Measurements from ENCODE around the gene PCYT2. TPM values are rescaled to one million over a fixed set of nuclear protein-coding genes. Genes with fewer than 3 reads are reported as not detected.

Gene PCYT2
- total and polyA plus RNA-seq, 2 donors (not counting 1 experiment from before 2014, with no cell fraction given): 46.0 to 65.6 TPM

GRCh38 chr17:81901167-81902022, 9.8 kb downstream of the PCYT2 start:
- Histone ChIP-seq H3K79me2 (ENCODE audit: control insufficient read depth, insufficient read depth, low read length) (no peaks in the 10 kb centered on the region), H4K20me1 (ENCODE audit: control insufficient read depth, extremely low read depth, insufficient read depth, low read length) (no peaks in the 10 kb centered on the region), H3K9me3 (ENCODE audit: control insufficient read depth, insufficient read depth, low read depth, low read length) (no peaks in the 10 kb centered on the region), H2AFZ (ENCODE audit: low read length) (no peak overlapping the region), H3K4me1 (ENCODE audit: control insufficient read depth, extremely low read depth, insufficient read depth, low read length) (no peaks in the 10 kb centered on the region), H3K27me3 (ENCODE audit: control insufficient read depth, insufficient read depth, low read length) (no peaks in the 10 kb centered on the region), H3K27ac (ENCODE audit: insufficient read depth, low read length) (no peak overlapping the region), H3K9ac (ENCODE audit: insufficient read depth, low read length) (no peak overlapping the region), H3K4me2 (ENCODE audit: extremely low read depth, insufficient read depth, low read length) (peak overlapping the region; percentile 25), H3K36me3 (ENCODE audit: control insufficient read depth, insufficient read depth, low read length) (peaks cover 31% of the 10 kb centered on the region), H3K4me3 (replicated peaks in 1 of 4; ENCODE audit: control extremely low read depth in 1 of 4, insufficient read depth in 1 of 4, low read depth in 3 of 4, low read length in 4 of 4) (peak overlapping the region in 1 of 4 experiments; percentile 32)
- no peak for DNase-seq (ENCODE audit: low read depth in 2 of 2)
- TF ChIP-seq, protein P1, sequence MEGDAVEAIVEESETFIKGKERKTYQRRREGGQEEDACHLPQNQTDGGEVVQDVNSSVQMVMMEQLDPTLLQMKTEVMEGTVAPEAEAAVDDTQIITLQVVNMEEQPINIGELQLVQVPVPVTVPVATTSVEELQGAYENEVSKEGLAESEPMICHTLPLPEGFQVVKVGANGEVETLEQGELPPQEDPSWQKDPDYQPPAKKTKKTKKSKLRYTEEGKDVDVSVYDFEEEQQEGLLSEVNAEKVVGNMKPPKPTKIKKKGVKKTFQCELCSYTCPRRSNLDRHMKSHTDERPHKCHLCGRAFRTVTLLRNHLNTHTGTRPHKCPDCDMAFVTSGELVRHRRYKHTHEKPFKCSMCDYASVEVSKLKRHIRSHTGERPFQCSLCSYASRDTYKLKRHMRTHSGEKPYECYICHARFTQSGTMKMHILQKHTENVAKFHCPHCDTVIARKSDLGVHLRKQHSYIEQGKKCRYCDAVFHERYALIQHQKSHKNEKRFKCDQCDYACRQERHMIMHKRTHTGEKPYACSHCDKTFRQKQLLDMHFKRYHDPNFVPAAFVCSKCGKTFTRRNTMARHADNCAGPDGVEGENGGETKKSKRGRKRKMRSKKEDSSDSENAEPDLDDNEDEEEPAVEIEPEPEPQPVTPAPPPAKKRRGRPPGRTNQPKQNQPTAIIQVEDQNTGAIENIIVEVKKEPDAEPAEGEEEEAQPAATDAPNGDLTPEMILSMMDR (conservative IDR thresholded peaks at IDR 0.05 in 1 of 2, IDR thresholded peaks at IDR 0.05 in 1 of 2; ENCODE audit: low read depth in 1 of 2, low read length in 2 of 2): no peak
- TF ChIP-seq EZH2 (IDR thresholded peaks at IDR 0.05; ENCODE audit: low read length, missing control alignments): no peak

DNA sequence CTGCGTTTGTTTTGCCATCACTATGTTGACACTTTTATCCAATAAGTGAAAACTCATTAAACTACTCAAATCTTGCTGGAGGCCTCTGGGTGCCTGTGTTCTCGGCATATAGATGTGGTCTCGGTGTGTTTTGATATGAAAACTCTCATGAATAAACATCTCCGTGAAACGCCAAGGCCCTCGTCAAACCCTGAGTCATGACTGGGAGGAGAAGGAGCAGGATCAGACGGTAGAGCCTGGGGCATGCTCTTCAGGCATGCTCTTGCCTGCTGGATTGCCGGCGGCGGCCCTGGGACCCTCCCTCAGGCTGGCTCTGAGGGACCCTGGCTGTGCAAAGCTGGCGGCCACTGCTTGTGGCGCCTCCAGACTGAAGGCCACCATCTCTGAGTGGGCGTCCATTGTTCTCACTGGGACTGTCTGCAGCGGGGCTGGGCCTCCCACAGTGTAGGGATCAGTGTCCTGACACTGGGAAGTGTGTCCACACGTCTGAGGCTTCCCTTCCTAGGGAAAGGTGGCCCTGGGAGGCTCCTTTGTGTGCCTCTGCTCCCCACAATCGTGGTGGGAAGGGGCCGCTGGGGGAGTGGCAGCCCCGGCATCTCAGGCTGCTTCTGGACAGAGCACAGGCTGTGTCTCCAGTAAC, 10.9 kb downstream of the PCYT2 start:
- H3K4me3 ChIP-seq (replicated peaks in 1 of 4; ENCODE audit: control extremely low read depth in 1 of 4, insufficient read depth in 1 of 4, low read depth in 3 of 4, low read length in 4 of 4): no peak overlapping the region
- no peaks in the 10 kb centered on the region for H3K4me1 ChIP-seq (ENCODE audit: control insufficient read depth, extremely low read depth, insufficient read depth, low read length)
- H2AFZ ChIP-seq (ENCODE audit: low read length): no peak overlapping the region
- no peaks in the 10 kb centered on the region for H4K20me1 ChIP-seq (ENCODE audit: control insufficient read depth, extremely low read depth, insufficient read depth, low read length)
- H3K4me2 ChIP-seq (ENCODE audit: extremely low read depth, insufficient read depth, low read length): no peak overlapping the region
- H3K9ac ChIP-seq (ENCODE audit: insufficient read depth, low read length): no peak overlapping the region
- DNase-seq (ENCODE audit: low read depth in 2 of 2): no peak
- H3K27me3 ChIP-seq (ENCODE audit: control insufficient read depth, insufficient read depth, low read length): no peaks in the 10 kb centered on the region
- TF ChIP-seq, protein P1 (conservative IDR thresholded peaks at IDR 0.05 in 1 of 2, IDR thresholded peaks at IDR 0.05 in 1 of 2; ENCODE audit: low read depth in 1 of 2, low read length in 2 of 2): no peak
- H3K9me3 ChIP-seq (ENCODE audit: control insufficient read depth, insufficient read depth, low read depth, low read length): no peaks in the 10 kb centered on the region
- H3K27ac ChIP-seq (ENCODE audit: insufficient read depth, low read length): no peak overlapping the region
- H3K36me3 ChIP-seq (ENCODE audit: control insufficient read depth, insufficient read depth, low read length): peaks cover 27% of the 10 kb centered on the region
- no peaks in the 10 kb centered on the region for H3K79me2 ChIP-seq (ENCODE audit: control insufficient read depth, insufficient read depth, low read length)

GRCh38 chr17:81899514-81900166, 11.6 kb downstream of the PCYT2 start:
- Histone ChIP-seq H3K9me3 (ENCODE audit: control insufficient read depth, insufficient read depth, low read depth, low read length) (no peaks in the 10 kb centered on the region), H3K9ac (ENCODE audit: insufficient read depth, low read length) (no peak overlapping the region), H2AFZ (ENCODE audit: low read length) (no peak overlapping the region), H3K27ac (ENCODE audit: insufficient read depth, low read length) (no peak overlapping the region), H3K27me3 (ENCODE audit: control insufficient read depth, insufficient read depth, low read length) (no peaks in the 10 kb centered on the region), H3K4me3 (replicated peaks in 1 of 4; ENCODE audit: control extremely low read depth in 1 of 4, insufficient read depth in 1 of 4, low read depth in 3 of 4, low read length in 4 of 4) (no peak overlapping the region), H3K4me2 (ENCODE audit: extremely low read depth, insufficient read depth, low read length) (no peak overlapping the region), H3K4me1 (ENCODE audit: control insufficient read depth, extremely low read depth, insufficient read depth, low read length) (no peaks in the 10 kb centered on the region), H4K20me1 (ENCODE audit: control insufficient read depth, extremely low read depth, insufficient read depth, low read length) (no peaks in the 10 kb centered on the region), H3K79me2 (ENCODE audit: control insufficient read depth, insufficient read depth, low read length) (no peaks in the 10 kb centered on the region), H3K36me3 (ENCODE audit: control insufficient read depth, insufficient read depth, low read length) (peaks cover 25% of the 10 kb centered on the region)
- no peak for DNase-seq (ENCODE audit: low read depth in 2 of 2)
- TF ChIP-seq EZH2 (IDR thresholded peaks at IDR 0.05; ENCODE audit: low read length, missing control alignments): no peak
- TF ChIP-seq, protein P1 (conservative IDR thresholded peaks at IDR 0.05 in 1 of 2, IDR thresholded peaks at IDR 0.05 in 1 of 2; ENCODE audit: low read depth in 1 of 2, low read length in 2 of 2): no peak
